Fibroblast of lung (primary cell): Measurements from ENCODE around the gene PLEKHA4.

Source experiments
- EZH2 ChIP-seq: IDR thresholded peaks from 2 replicates; pipeline ENCODE4 v1.5.1; 2012; ENCODE audit warnings: low read length, control low read depth, mild to moderate bottlenecking; ENCODE audit errors: missing control alignments
- TF ChIP-seq, protein P1 (sequence below), 2 donors: IDR thresholded peaks in 1 of 2; conservative IDR thresholded peaks in 1 of 2; 1 replicate in 1 of 2; 2 replicates in 1 of 2; pipeline ENCODE4 v1.5.1; 2011 to 2012; ENCODE audit warnings: low read length in 2 of 2, control low read depth in 1 of 2, inconsistent platforms in 1 of 2, low read depth in 1 of 2, mild to moderate bottlenecking in 1 of 2

DNA sequence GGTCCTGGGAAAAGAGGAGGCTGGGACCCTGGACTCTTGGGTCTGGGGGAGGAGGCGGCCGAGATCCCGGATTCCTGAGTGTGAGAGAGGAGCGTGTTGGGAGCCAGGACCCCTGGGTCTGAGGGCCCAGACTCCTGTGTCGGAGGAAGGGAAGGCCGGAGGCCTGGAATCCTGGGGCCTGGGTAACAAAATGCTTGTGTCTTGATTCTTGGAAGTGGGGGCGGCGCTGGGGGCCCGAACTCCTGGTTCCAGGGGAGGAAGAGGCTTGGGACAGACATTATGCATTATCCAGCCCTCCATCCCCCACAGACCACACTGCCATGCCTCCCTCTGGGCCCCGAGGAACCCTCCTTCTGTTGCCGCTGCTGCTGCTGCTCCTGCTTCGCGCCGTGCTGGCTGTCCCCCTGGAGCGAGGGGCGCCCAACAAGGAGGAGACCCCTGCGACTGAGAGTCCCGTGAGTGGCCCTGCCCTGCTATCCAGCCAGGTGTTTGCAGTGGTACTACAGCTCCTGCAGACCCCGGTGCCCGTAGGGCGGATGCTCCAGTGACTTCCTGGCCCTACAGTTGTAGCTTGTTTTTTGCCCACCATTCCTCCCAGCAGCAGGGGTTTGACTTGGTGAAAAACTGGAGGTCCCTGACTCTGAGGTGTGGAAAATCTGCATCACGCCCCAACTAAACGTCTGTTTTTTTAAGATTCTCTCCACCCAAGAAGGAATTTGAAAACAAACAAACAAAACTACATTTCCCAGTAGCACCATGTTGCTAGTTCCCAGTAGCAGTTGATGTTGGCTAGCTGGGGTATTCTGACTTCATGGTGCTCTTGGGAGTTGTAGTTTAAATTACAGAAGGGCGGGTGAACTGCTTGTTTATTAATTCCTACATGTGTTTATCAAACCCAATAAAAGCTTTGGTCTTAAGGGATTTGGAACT, 32.3 kb upstream of the PLEKHA4 start:
- TF ChIP-seq, protein P1, sequence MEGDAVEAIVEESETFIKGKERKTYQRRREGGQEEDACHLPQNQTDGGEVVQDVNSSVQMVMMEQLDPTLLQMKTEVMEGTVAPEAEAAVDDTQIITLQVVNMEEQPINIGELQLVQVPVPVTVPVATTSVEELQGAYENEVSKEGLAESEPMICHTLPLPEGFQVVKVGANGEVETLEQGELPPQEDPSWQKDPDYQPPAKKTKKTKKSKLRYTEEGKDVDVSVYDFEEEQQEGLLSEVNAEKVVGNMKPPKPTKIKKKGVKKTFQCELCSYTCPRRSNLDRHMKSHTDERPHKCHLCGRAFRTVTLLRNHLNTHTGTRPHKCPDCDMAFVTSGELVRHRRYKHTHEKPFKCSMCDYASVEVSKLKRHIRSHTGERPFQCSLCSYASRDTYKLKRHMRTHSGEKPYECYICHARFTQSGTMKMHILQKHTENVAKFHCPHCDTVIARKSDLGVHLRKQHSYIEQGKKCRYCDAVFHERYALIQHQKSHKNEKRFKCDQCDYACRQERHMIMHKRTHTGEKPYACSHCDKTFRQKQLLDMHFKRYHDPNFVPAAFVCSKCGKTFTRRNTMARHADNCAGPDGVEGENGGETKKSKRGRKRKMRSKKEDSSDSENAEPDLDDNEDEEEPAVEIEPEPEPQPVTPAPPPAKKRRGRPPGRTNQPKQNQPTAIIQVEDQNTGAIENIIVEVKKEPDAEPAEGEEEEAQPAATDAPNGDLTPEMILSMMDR (conservative IDR thresholded peaks at IDR 0.05 in 1 of 2, IDR thresholded peaks at IDR 0.05 in 1 of 2; ENCODE audit: low read depth in 1 of 2, low read length in 2 of 2), result no peak
- TF ChIP-seq EZH2, result no peak
